HT-29 (cell line): Measurements from ENCODE around the gene FBXO7. TPM values are rescaled to one million over a fixed set of nuclear protein-coding genes. Genes with fewer than 3 reads are reported as not detected.

Experiments
- DNase-seq: peaks from one replicate; pipeline ENCODE4 v3.0.0-alpha.2; 2015; ENCODE audit warnings: low spot score
- total RNA-seq: library from RNA; depleted of rRNA; stranded (reverse); fragments of >200 nt; shearing (Covaris generic); gene quantifications from 2 replicates; pipeline ENCODE4 v1.2.3, GENCODE V29; 2014

FBXO7 gene
- total RNA-seq, 1 experiment from 2014 or later = 49.1 TPM

GRCh38 chr22:32489377-32489776, 14.8 kb downstream of the FBXO7 start:
- no peak for DNase-seq

- no peak for DNase-seq
Measured at GRCh38 chr22:32490279-32490678, 15.7 kb downstream of the FBXO7 start.

- DNase-seq = no peak
Measured at GRCh38 chr22:32492111-32492510, 17.5 kb downstream of the FBXO7 start.

- DNase-seq = no peak
Measured at GRCh38 chr22:32493551-32493950, 18.9 kb downstream of the FBXO7 start.

- no peak for DNase-seq
Measured at GRCh38 chr22:32494971-32495370, 20.4 kb downstream of the FBXO7 start.

- DNase-seq = no peak
Measured at GRCh38 chr22:32499666-32500065, 25.1 kb downstream of the FBXO7 start.

- no peak for DNase-seq
Measured at GRCh38 chr22:32501836-32502752, 27.5 kb downstream of the FBXO7 start.

GRCh38 chr22:32509045-32509444, 34.4 kb downstream of the FBXO7 start:
- DNase-seq = no peak

- no peak for DNase-seq
Measured at GRCh38 chr22:32511274-32511673, 36.7 kb downstream of the FBXO7 start.

GRCh38 chr22:32511776-32512175, 37.2 kb downstream of the FBXO7 start:
- no peak for DNase-seq

GRCh38 chr22:32512267-32512982, 37.8 kb downstream of the FBXO7 start:
- DNase-seq = no peak

- no peak for DNase-seq
Measured at GRCh38 chr22:32515084-32515483, 40.5 kb downstream of the FBXO7 start.

GRCh38 chr22:32517488-32517887, 42.9 kb downstream of the FBXO7 start:
- no peak for DNase-seq

GRCh38 chr22:32517921-32518320, 43.3 kb downstream of the FBXO7 start:
- no peak for DNase-seq

- no peak for DNase-seq
Measured at GRCh38 chr22:32518381-32518780, 43.8 kb downstream of the FBXO7 start.

- peak; percentile 22 for DNase-seq
Measured at GRCh38 chr22:32518848-32519247, 44.2 kb downstream of the FBXO7 start.

- DNase-seq = no peak
Measured at GRCh38 chr22:32520612-32521011, 46.0 kb downstream of the FBXO7 start.

- no peak for DNase-seq
Measured at GRCh38 chr22:32522237-32522636, 47.6 kb downstream of the FBXO7 start.

GRCh38 chr22:32527756-32528155, 53.1 kb downstream of the FBXO7 start:
- DNase-seq = no peak

GRCh38 chr22:32528316-32528715, 53.7 kb downstream of the FBXO7 start:
- no peak for DNase-seq

- DNase-seq = peak; percentile 67
Measured at GRCh38 chr22:32528984-32529982, 54.7 kb downstream of the FBXO7 start.

- DNase-seq = no peak
Measured at GRCh38 chr22:32531228-32531627, 56.6 kb downstream of the FBXO7 start.
